Urinary bladder (tissue), 4 donors: ENCODE measurements around the gene OBI1. TPM values are rescaled to one million over a fixed set of nuclear protein-coding genes. Genes with fewer than 3 reads are reported as not detected.
"Not testable (repeated sequence)": the region's sequence is repeated elsewhere in the genome, so short reads cannot be mapped to it uniquely, and the experiment has no call there.

Experiments used
- DNase-seq: peaks from one replicate; pipeline ENCODE4 v3.0.0-alpha.2; 2015; ENCODE audit errors: extremely low spot score
- H3K27ac ChIP-seq: one replicate; pipeline ENCODE4 v1.5.1; 2013; ENCODE audit warnings: low read depth, mild to moderate bottlenecking, moderate library complexity
- H3K36me3 ChIP-seq: one replicate; pipeline ENCODE4 v1.6.1; 2013; ENCODE audit warnings: mild to moderate bottlenecking, moderate library complexity; ENCODE audit not compliant: insufficient read depth
- H3K4me1 ChIP-seq: one replicate; pipeline ENCODE4 v1.6.1; 2013; ENCODE audit warnings: mild to moderate bottlenecking, moderate library complexity; ENCODE audit not compliant: insufficient read depth
- H3K4me3 ChIP-seq: one replicate; pipeline ENCODE4 v1.5.1; 2013; ENCODE audit warnings: low read depth, low read length
- WGBS: extraction: QIAGEN DNeasy Blood & Tissue Kit; methylation state at CpG from one replicate; pipeline ENCODE4 v1.1.7; 2013; 5-methylcytosine and 5-hydroxymethylcytosine counted together
- polyA plus RNA-seq: library from polyadenylated mRNA; stranded (reverse); fragments of 200-250 nt; gene quantifications from one replicate; pipeline ENCODE4 v1.2.3, GENCODE V29; 2013
- total RNA-seq: library from RNA; depleted of rRNA; stranded (reverse); fragments of >200 nt; gene quantifications from one replicate; pipeline ENCODE4 v1.2.3, GENCODE V29; 2014
- donor health status: healthy with polysubstance abuse.
- donor health status: healthy.

OBI1 gene
- total and polyA plus RNA-seq, 2 donors: 9.2 to 29.9 TPM

GRCh38 chr13:78659450-78659730, 435 bp upstream of the OBI1 start:
- no peak for DNase-seq

GRCh38 chr13:78657699-78658629, 991 bp downstream of the OBI1 start:
- no peaks in the 10 kb centered on the region for H3K36me3 ChIP-seq
- H3K27ac ChIP-seq: no peak overlapping the region
- DNase-seq: no peak
- H3K4me3 ChIP-seq: peak overlapping the region; percentile 90
- H3K4me1 ChIP-seq: no peaks in the 10 kb centered on the region
- WGBS: 11% methylated on average over 12 of the region's 12 CpGs

More at GRCh38 chr13:78659450-78659730, 435 bp upstream of the OBI1 start:
- 8% methylated on average over 8 of the region's 8 CpGs for WGBS
- Histone ChIP-seq H3K36me3 (no peaks in the 10 kb centered on the region), H3K4me3 (peak overlapping the region; percentile 48), H3K4me1 (no peaks in the 10 kb centered on the region), H3K27ac (no peak overlapping the region)

- H3K27ac ChIP-seq: no peak overlapping the region
- no peak for DNase-seq
- H3K4me1 ChIP-seq: no peaks in the 10 kb centered on the region
- H3K36me3 ChIP-seq: no peaks in the 10 kb centered on the region
- no peak overlapping the region for H3K4me3 ChIP-seq
Observed at GRCh38 chr13:78655906-78656305, 3.0 kb downstream of the OBI1 start.

- no peak for DNase-seq
- 91% methylated on average over 3 of the region's 3 CpGs for WGBS
- no peak overlapping the region for H3K4me3 ChIP-seq
- H3K36me3 ChIP-seq: no peaks in the 10 kb centered on the region
- H3K27ac ChIP-seq: no peak overlapping the region
- H3K4me1 ChIP-seq: no peaks in the 10 kb centered on the region
Observed at GRCh38 chr13:78655007-78655406, 3.9 kb downstream of the OBI1 start.

GRCh38 chr13:78652651-78653050, 6.3 kb downstream of the OBI1 start:
- Histone ChIP-seq H3K27ac (no peak overlapping the region), H3K4me3 (no peak overlapping the region), H3K4me1 (no peaks in the 10 kb centered on the region), H3K36me3 (no peaks in the 10 kb centered on the region)
- 95% methylated on average over 1 of the region's 1 CpG for WGBS
- DNase-seq: no peak

GRCh38 chr13:78650717-78651083, 8.3 kb downstream of the OBI1 start:
- no peak overlapping the region for H3K4me3 ChIP-seq
- no peak for DNase-seq
- 84% methylated on average over 2 of the region's 2 CpGs for WGBS
- peaks cover 2% of the 10 kb centered on the region for H3K4me1 ChIP-seq
- no peaks in the 10 kb centered on the region for H3K36me3 ChIP-seq
- H3K27ac ChIP-seq: no peak overlapping the region

- no peak overlapping the region for H3K27ac ChIP-seq
- WGBS: 46% methylated on average over 3 of the region's 3 CpGs
- DNase-seq: no peak
- no peaks in the 10 kb centered on the region for H3K36me3 ChIP-seq
- no peak overlapping the region for H3K4me3 ChIP-seq
- H3K4me1 ChIP-seq: peaks cover 2% of the 10 kb centered on the region
Observed at GRCh38 chr13:78649997-78650716, 8.8 kb downstream of the OBI1 start.

- WGBS: 39% methylated on average over 11 of the region's 11 CpGs
- H3K27ac ChIP-seq, H3K4me3 ChIP-seq, H3K4me1 ChIP-seq, DNase-seq, H3K36me3 ChIP-seq: not testable (repeated sequence)
Observed at GRCh38 chr13:78647109-78647678, 11.8 kb downstream of the OBI1 start.

- WGBS: 80% methylated on average over 4 of the region's 4 CpGs
Observed at GRCh38 chr13:78638216-78638615, 20.7 kb downstream of the OBI1 start.

GRCh38 chr13:78636495-78636894, 22.5 kb downstream of the OBI1 start:
- Histone ChIP-seq H3K36me3 (peaks cover 5% of the 10 kb centered on the region), H3K4me1 (no peaks in the 10 kb centered on the region), H3K4me3 (no peak overlapping the region), H3K27ac (no peak overlapping the region)
- DNase-seq: no peak

More at GRCh38 chr13:78638216-78638615, 20.7 kb downstream of the OBI1 start:
- H3K36me3 ChIP-seq: peaks cover 5% of the 10 kb centered on the region
- no peaks in the 10 kb centered on the region for H3K4me1 ChIP-seq
- H3K27ac ChIP-seq: no peak overlapping the region
- DNase-seq: no peak
- no peak overlapping the region for H3K4me3 ChIP-seq

GRCh38 chr13:78632996-78633395, 26.0 kb downstream of the OBI1 start:
- 86% methylated on average over 4 of the region's 4 CpGs for WGBS
- no peak overlapping the region for H3K4me3 ChIP-seq
- no peaks in the 10 kb centered on the region for H3K4me1 ChIP-seq
- H3K27ac ChIP-seq: no peak overlapping the region
- no peak for DNase-seq
- peaks cover 6% of the 10 kb centered on the region for H3K36me3 ChIP-seq

GRCh38 chr13:78631077-78631476, 27.9 kb downstream of the OBI1 start:
- no peak for DNase-seq
- no peak overlapping the region for H3K4me3 ChIP-seq
- H3K36me3 ChIP-seq: peaks cover 5% of the 10 kb centered on the region
- H3K27ac ChIP-seq: no peak overlapping the region
- H3K4me1 ChIP-seq: no peaks in the 10 kb centered on the region
- WGBS: 96% methylated on average over 1 of the region's 1 CpG

GRCh38 chr13:78630511-78630910, 28.4 kb downstream of the OBI1 start:
- WGBS: 84% methylated on average over 1 of the region's 1 CpG
- no peak for DNase-seq
- Histone ChIP-seq H3K4me1 (no peaks in the 10 kb centered on the region), H3K27ac (no peak overlapping the region), H3K4me3 (no peak overlapping the region), H3K36me3 (peaks cover 5% of the 10 kb centered on the region)

- H3K36me3 ChIP-seq: peaks cover 7% of the 10 kb centered on the region
- no peak overlapping the region for H3K27ac ChIP-seq
- DNase-seq: no peak
- no peaks in the 10 kb centered on the region for H3K4me1 ChIP-seq
- WGBS: 95% methylated on average over 2 of the region's 2 CpGs
- no peak overlapping the region for H3K4me3 ChIP-seq
Observed at GRCh38 chr13:78625384-78625783, 33.6 kb downstream of the OBI1 start.
